GM18858 (cell line): ENCODE results near the gene CALML5.

ENCODE experiments used
- ATAC-seq: cut with Tn5 transposase; IDR thresholded peaks from one replicate; pipeline ENCODE4 v1.9.1; 2021; ENCODE audit not compliant: unreplicated experiment

CALML5 gene

DNA sequence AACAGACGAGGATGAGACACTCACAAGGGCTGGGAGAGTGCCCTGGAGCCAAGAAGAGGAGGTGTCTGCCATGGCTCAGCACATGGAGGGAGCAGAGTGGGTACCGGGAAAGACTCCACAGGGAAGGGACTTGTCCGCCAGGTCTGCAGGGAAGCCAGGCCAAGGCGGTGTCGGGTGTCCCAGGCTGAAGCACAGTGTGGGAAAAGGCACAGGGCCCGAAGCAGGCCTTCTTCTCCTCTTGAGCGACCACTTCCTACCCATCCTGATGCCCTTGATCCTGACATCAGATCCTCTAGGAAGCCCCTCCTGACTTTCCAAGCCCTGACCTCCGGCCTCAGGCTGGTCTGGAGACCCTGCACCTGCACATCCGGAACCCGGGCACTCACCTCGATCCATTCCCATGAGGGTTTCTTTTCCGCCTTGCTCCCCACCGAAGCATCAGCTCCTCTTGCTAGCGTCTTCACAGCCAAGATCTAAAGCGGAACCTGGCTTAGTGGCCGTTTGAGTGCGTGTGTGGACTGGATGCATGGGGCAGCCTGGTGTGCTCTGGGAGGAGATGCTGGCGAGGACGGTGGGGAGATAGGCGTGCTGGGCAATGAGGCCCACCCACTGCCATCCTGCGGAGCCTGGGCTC lies 33.8 kb upstream of the CALML5 start:
- no peak for ATAC-seq

- ATAC-seq = no peak
Observed at GRCh38 chr10:5532618-5533097, 33.3 kb upstream of the CALML5 start.

DNA sequence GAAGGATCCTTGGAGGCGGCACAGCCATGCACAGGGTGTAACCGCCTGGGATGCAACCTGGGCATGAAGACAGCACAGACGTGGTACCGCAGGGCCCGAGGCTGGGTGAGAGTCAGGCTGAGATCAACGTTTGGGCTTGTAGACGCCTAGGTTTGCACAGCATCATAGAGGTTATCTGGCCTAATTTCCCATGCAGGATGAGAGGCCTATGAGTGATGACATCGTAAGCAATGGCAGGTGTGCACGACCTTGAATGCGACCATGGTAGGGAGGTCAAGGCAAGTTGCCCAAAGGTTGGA lies 32.9 kb upstream of the CALML5 start:
- no peak for ATAC-seq

GRCh38 chr10:5531558-5532306 lies 32.4 kb upstream of the CALML5 start:
- ATAC-seq = no peak

GRCh38 chr10:5530846-5531557 lies 31.6 kb upstream of the CALML5 start:
- no peak for ATAC-seq

DNA sequence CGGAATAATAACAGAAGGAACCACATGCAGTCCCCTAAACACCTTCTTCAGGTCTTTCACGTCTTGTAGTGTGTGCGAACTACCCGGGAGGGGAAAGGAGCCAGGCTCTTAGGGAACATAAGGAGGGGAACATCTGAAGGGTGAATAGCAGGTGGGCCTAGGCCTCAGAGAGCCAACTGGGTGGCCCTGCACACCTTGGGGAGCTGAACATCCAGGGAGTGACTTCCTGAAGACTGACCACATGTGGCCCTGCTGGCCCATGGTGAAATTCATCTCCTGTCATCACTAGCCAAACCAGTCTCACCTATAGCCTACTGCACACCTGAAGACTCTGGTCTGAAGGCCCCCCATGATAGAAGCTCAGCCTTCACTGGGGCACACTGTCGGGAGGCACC lies 31.0 kb upstream of the CALML5 start:
- ATAC-seq = no peak

GRCh38 chr10:5529702-5530411 lies 30.5 kb upstream of the CALML5 start:
- ATAC-seq = no peak

GRCh38 chr10:5528989-5529701 lies 29.8 kb upstream of the CALML5 start:
- ATAC-seq = no peak

DNA sequence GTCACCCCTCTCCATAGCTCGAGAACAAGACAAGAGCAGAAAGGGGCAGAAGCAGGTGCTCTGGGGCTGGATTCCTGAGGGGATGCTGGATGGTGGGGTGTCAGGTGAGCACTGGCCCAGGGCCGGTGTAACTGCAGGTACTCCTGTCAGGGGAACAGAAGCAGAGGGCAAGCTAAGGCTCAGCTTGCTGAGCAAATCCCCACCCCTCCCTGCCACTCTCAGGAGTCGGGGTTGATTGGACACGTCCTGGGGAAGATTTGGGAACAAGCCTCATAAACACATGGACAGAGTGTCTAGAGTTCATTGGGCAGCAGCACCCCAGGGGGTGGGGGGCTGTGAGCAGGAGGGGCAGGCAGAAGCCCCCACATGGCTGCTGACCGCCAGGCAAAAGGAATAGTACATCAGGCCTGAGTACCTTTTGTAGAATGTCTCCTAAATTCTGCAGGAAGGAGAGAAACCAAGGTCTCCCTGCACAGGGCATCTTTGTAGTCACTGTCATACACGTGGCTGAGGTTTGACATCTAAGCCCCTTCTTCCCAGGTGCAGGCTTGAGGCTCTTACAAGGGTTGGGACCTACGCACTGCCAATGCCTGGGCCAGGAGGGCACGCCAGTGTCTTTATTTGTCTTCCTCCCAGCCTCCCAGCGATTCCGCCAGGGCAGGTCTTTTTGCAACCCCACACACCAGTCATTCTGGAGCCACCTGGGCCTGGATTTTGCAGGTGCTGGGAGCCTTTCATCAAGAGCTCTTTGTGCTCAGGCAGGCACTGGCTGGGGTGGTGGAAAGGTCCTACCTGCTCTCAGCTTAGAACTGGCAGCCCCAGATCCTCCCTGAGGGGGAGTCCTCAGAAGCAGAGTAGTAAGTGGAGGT lies 28.2 kb upstream of the CALML5 start:
- ATAC-seq = no peak

DNA sequence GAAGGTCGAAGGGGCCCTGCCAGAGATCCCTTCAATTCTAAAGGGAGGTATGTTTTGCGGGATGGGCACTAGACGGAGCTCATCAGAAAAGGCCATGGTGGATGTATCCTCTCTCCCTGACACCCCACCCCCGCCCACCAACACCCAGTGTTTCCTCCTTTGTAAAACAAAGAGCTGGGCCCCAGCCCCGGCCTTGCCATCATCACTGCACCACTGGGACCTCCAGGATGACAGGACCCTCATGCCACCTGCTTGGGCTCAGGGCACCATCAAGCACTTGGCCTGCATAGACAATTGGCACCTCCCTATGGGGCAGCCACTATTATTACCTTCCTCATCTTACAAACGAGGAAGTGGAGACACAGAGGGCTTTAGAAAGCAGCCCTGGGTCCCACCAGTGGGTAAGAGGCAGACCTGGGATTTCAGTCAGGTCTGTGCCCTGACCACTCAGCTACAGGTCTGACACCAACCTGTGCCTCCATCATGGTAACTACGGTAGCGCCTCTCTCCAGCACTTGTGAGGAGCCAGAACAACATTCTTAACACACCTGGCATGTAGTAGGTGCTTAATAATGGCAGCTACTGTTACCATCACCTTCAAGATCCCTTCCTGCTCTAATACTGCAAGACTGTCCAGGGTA lies 27.4 kb upstream of the CALML5 start:
- ATAC-seq = no peak

DNA sequence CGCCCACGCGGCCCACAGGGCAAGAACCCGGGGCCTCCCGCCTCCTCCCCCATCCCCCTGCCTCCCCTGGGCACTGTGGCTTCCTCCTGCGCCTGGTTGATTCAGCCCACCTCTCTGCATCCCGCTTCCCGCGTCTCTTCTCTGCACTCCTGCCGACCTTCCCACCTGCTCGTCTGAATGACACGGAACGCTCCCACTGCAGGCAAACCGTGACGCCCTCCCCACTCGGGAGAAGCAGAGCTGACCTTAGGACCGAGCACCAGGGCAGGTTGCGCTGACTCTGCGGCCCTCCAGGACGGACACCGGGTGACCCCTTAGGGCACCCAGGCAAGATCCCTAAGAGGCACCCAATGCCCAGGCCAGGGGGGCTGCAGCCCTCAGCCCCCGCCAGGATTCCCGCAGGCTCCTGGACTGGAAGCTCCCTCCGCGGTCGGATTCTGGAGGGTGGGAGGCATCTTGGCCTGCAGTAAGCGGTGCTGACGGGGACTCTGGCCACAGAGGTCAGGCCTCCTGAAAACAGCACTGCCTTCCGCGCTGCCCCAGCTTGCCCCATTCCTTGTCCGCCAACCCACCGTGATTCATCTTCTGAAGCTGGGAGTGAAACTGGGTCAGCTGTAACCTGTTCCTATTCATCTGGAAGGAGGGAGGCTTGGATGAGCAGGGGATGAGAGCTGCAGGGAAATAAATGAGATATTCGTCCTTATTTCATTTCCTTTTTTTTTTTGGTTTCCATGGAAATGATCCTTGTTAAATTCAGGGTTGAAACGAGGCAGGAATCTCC lies 26.4 kb upstream of the CALML5 start:
- ATAC-seq = no peak

DNA sequence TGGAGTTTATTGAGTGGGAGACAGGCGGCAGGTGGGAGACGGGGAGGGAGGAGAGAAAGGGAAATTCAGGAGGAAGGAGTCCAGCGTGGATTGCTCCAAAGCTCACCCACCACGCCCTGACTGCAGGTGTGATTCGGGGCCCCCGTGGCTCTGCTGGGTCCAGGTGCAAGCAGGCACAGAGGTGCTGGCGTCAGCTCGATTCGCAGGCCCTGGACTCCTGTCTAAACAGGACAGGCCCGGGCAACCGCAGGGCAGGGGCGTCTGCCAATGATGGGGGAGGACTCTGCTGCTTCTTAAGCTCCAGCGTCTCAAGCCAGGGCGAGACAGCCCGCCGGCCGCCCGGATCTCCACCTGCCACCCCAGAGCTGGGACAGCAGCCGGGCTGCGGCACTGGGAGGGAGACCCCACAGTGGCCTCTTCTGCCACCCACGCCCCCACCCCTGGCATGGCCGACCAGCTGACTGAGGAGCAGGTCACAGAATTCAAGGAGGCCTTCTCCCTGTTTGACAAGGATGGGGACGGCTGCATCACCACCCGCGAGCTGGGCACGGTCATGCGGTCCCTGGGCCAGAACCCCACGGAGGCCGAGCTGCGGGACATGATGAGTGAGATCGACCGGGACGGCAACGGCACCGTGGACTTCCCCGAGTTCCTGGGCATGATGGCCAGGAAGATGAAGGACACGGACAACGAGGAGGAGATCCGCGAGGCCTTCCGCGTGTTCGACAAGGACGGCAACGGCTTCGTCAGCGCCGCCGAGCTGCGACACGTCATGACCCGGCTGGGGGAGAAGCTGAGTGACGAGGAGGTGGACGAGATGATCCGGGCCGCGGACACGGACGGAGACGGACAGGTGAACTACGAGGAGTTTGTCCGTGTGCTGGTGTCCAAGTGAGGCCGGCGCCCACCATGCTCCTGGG lies 25.5 kb upstream of the CALML5 start, which contains the start of gene CALML3:
CALML3 (plus strand) TSS at position 321 of the 920 bp plus-strand sequence; CDS start at position 446, 125 bp downstream.
- ATAC-seq = no peak

DNA sequence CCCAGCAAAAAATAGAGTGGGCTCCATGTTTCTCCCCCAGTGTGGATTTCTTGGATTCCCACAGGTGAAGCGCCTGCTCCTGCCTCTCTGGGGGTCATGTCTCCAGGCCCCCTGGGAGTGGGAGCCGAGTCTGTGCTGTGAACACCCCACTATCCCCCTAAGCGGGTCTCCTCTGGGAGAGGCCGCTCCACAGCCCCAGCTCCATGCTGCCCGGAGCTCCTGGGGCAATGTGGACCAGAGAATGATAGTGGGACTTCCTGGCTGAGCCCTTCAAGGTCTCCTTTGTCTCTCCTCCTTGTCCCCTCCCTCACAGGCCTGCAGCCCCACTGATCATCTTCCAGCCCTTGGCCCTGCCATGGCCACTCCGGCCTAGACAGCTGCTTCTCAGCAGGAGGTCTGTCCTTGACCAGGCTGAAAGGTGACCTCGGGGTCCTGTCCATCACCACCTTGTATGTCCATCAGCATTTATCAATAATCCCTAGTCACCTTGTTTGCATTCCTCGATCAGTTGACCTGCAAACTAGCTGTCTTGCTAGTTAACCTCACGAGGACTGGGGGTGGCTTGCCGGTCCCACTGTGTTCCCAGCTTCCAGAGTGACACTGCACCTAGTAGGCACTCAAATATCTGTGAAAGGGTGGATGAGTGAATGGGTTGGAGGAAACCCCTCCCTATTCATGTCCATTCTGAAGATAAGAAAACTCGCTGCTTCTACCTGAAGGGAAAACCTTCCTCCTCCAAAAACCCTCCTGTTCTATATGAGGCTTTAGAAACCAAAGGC lies 24.6 kb upstream of the CALML5 start:
- no peak for ATAC-seq

GRCh38 chr10:5522913-5523560 lies 23.7 kb upstream of the CALML5 start:
- ATAC-seq = no peak

GRCh38 chr10:5519054-5519453 lies 19.7 kb upstream of the CALML5 start:
- no peak for ATAC-seq

DNA sequence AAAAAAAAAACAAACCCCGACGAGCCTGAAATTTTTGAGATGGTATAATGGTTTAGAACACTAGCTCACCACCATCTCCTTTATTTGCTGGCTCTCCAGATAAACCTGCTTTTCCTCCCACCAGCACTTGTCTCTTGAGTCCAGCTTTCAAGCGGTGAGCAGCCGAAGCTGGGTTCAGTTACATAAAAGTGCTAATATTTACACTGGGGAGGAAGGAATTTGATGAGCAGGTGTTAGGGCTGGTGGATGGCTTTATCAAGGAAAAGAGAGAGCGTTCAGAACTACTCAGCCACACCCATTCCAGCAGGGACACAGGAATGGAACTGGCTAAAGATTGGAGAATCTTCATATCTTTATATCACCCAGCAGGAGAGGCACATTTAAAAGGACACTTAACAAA lies 18.8 kb upstream of the CALML5 start:
- no peak for ATAC-seq
